Lung microvascular endothelial cell (primary cell): ENCODE results near the gene PTDSS2. TPM values are rescaled to one million over a fixed set of nuclear protein-coding genes. Genes with fewer than 3 reads are reported as not detected.
A peak's percentile ranks its signal among the peaks of the same experiment; 100 is the strongest.

Experiments
- DNase-seq, 2 donors: peaks; one replicate each; pipeline versions ENCODE4 v3.0.0 to v3.0.0-alpha.2; 2010; ENCODE audit warnings: low read depth in 2 of 2
- total RNA-seq: library from RNA; depleted of rRNA; stranded (reverse); fragments of >200 nt; gene quantifications from 2 replicates; pipeline ENCODE4 v1.2.1, GENCODE V29; 2014

The PTDSS2 gene
- total RNA-seq, 1 donor from 2014 or later: 31.7 TPM

GRCh38 chr11:447923-448731 lies 2.0 kb upstream of the PTDSS2 start:
- peak; percentile 92 to 97 for DNase-seq

- peak; percentile 84 to 89 for DNase-seq
Observed at GRCh38 chr11:450809-451451, 851 bp downstream of the PTDSS2 start.

GRCh38 chr11:451738-452137 lies 1.7 kb downstream of the PTDSS2 start:
- no peak for DNase-seq

- DNase-seq: no peak
Observed at GRCh38 chr11:452203-452744, 2.2 kb downstream of the PTDSS2 start.

- DNase-seq: no peak
Observed at GRCh38 chr11:452916-453527, 2.9 kb downstream of the PTDSS2 start.

- no peak for DNase-seq
Observed at GRCh38 chr11:453564-453963, 3.5 kb downstream of the PTDSS2 start.

- DNase-seq: no peak
Observed at GRCh38 chr11:454043-454442, 4.0 kb downstream of the PTDSS2 start.

GRCh38 chr11:454801-455565 lies 4.9 kb downstream of the PTDSS2 start:
- no peak for DNase-seq

GRCh38 chr11:455566-456147 lies 5.6 kb downstream of the PTDSS2 start:
- DNase-seq: no peak

- DNase-seq: no peak
Observed at GRCh38 chr11:456533-456932, 6.5 kb downstream of the PTDSS2 start.

- DNase-seq: no peak
Observed at GRCh38 chr11:457111-457760, 7.2 kb downstream of the PTDSS2 start.

- DNase-seq: no peak
Observed at GRCh38 chr11:459511-460220, 9.6 kb downstream of the PTDSS2 start.

- DNase-seq: no peak
Observed at GRCh38 chr11:460331-461199, 10.5 kb downstream of the PTDSS2 start.

- DNase-seq: no peak
Observed at GRCh38 chr11:461626-462025, 11.5 kb downstream of the PTDSS2 start.

GRCh38 chr11:462107-462890 lies 12.2 kb downstream of the PTDSS2 start:
- no peak for DNase-seq

GRCh38 chr11:464316-464715 lies 14.2 kb downstream of the PTDSS2 start:
- no peak for DNase-seq

GRCh38 chr11:465896-466530 lies 15.9 kb downstream of the PTDSS2 start:
- no peak for DNase-seq

GRCh38 chr11:468036-468435 lies 18.0 kb downstream of the PTDSS2 start:
- no peak for DNase-seq
